Heart left ventricle (tissue), 13 donors: ENCODE results near the gene KLHL42.
A peak's percentile ranks its signal among the peaks of the same experiment; 100 is the strongest.

ENCODE experiments used
- CTCF ChIP-seq, 12 donors: fragments of 200-600 bp; sonication (generic) in 4 of 12; IDR thresholded peaks; one replicate each; pipeline versions ENCODE4 v1.5.0 to v1.8.0; 2018 to 2022; ENCODE audit warnings: antibody characterized with exemption in 12 of 12, mild to moderate bottlenecking in 5 of 12
- POLR2A ChIP-seq, 2 donors: fragments of 450-650 bp; IDR thresholded peaks; one replicate each; pipeline ENCODE4 v1.6.1; 2017; ENCODE audit warnings: antibody characterized with exemption in 2 of 2, mild to moderate bottlenecking in 2 of 2, moderate library complexity in 2 of 2
- donor health status: ischemic (EF 13 %, LVEDD 7.1; RV severe dilation, severe dysfunction).
- donor health status: DM: no; HTN: yes; CAD: no.
- donor health status: DM: no; HTN: no; CAD: no.
- donor health status: ischemic (EF 25% LVEDD 6.9; RV normal size, moderate dysfunction).
- donor health status: ischemic (EF 25% LVEDD 5.7; RV mildly dilated, moderate dysfunction).
- donor health status: ischemic (EF 35%, LVEDD 5.7; RV mildly dilated, moderate dysfunction).
- donor health status: nonischemic (EF 11% LVEDD 7.7; RV severe dilation, severe dysfunction).
- donor health status: DM: yes; HTN: yes; CAD: no.
- donor health status: PGD.
- donor health status: ischemic (EF 29% LVEDD 5.4; RV normal size, mild dysfunction).
- donor health status: nonischemic (EF 23%, LVEDD 6.1; RV moderate dilation, normal function).

GRCh38 chr12:27840229-27840999 lies 60.4 kb downstream of the KLHL42 start:
- TF ChIP-seq CTCF (IDR thresholded peaks at IDR 0.05), result peak in 4 of 12 donors; percentile 16 to 37 (median 29)
- TF ChIP-seq POLR2A (IDR thresholded peaks at IDR 0.05), result no peak
